HG02970 (cell line): ENCODE results near the gene HCN3.

Experiments
- ATAC-seq: cut with Tn5 transposase; IDR thresholded peaks from one replicate; pipeline ENCODE4 v1.9.1; 2021; ENCODE audit warnings: mild to moderate bottlenecking, moderate library complexity, moderate number of reproducible peaks; ENCODE audit not compliant: unreplicated experiment, low FRiP score

HCN3 gene

DNA sequence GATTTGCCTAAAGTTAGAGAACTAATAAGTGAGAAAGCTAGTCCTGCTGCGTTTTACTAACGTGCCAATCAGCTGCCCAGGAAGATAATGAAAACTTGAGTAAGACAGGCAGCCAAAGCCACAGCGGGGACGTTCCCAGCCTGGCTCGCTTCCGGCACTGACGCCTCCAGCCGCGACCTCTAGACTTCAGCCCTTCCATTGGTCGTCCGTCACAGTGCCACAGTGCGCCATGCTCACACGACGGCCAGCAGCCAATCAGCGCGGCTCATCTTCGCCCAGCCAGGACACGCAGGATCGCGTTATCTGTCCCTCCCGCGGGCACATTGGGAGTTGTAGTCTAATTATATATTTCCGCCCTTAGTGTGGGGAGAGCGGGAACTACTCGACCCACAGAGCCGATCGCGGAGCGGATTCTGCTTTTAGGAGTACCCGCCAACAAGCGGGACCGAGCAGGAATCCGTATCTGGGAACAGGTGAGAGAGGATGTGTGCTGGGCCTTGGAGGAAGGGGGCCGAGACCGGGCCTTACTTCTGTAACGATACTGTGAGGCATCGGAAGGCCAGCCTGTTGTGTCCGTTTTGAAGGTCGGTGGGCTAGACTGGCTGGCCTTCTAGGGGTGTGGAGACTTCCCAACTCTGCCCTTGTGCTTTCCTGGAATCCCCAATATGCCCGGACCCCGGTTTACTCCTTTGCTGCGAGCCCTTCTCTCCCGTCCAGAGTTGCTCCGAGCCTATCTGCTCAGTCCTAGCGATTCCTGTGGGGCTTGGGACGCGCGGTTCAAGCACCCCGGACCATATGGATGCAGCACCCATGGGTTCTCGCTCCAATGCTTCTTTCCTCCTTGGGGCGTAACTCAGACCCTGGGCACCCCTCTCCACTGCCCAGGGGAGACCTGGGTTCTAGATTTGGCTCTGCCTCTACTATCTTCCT lies 31.5 kb downstream of the HCN3 start, which contains the start of gene FDPS:
Gene FDPS, plus strand, starts transcription at position 374 of the 930 bp plus-strand sequence. CDS start 924 bp downstream, outside the sequence.
- peak; percentile 87 for ATAC-seq

DNA sequence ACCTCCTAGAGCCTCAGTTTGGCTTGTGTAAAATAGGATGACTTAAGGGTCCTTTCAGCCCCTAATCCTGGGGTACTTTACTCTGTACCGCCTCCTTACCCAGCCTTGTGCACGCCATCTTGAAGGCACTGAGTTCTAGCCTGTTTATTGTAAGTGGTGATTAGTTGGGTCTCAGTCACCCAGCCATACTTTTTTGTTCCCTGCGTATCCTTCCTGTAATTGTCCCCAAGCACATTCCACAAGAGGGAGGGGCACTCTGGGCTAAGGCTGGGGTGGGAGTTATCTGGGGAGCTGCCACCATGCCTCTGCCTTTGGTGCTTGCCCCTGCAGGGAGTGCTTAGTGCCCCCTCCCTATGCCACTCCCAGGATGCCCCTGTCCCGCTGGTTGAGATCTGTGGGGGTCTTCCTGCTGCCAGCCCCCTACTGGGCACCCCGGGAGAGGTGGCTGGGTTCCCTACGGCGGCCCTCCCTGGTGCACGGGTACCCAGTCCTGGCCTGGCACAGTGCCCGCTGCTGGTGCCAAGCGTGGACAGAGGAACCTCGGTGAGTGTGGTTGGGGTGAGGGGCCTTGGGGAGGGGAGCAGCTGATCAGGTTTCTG lies 32.3 kb downstream of the HCN3 start:
- ATAC-seq, result no peak

DNA sequence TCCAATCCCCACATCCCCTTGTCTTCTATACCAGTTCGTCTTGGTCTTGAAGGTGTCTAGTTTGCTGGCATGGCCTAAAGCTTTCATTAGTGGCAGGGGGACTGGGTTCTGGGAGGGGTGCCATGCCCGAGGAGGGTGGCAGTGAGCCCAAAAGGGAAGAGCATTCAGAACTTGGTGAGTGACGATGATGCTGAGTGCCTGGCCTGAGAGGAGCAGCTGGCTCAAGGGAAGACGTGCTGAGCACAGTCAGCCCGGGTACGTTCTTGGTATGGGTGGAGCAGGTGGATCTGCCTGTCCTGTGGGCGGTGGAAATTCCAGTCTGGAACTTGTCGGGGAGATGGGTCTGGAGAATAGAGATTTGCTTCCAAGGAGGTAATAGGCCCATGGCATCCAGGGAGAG lies 36.0 kb downstream of the HCN3 start:
- ATAC-seq, result no peak

DNA sequence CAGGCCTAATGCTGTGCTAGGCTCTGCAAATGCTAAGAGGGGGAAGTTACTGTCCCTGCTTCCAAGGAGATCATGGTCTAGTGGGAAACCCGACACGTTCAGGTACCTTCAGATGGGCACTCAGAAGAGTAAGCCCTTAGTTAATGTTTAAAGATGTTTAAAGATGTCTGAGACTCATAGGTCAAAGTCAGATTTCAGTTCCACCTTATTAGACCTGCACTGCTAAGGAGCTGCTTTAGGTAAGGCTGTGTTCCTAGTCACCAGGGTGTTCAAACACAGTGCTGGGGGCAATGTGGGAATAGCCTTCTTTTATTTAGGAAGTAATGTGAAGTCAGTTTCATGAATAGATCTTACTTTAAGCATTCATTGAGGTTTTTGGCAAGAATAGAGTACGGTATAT lies 39.7 kb downstream of the HCN3 start:
- no peak for ATAC-seq

DNA sequence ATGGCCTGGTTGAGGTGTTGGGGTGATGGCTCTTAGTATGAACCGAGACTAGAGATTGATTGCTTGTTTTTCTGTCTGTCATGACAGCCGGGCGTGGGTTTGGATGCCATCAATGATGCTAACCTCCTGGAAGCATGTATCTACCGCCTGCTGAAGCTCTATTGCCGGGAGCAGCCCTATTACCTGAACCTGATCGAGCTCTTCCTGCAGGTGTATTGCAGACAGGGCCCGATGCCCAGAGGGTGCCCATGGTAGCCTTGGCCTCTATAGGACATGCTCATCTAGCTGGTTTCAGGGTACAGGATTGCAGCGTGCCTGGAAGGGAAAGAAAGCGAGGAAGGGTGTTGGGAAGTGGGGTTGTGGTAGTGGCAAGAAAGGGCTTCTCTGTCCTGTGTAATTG lies 40.8 kb downstream of the HCN3 start:
- no peak for ATAC-seq

DNA sequence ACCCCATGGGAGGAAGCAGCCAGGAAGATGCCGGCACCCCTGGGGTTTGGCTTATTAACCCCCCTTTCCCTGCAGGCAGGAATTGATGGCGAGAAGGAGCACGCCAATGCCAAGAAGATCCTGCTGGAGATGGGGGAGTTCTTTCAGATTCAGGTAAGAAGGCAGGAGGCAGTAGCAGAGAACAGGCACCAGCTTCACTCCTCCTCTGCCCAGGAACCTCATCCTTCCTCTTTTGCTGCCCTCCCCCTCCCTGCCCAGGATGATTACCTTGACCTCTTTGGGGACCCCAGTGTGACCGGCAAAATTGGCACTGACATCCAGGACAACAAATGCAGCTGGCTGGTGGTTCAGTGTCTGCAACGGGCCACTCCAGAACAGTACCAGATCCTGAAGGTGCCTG lies 42.3 kb downstream of the HCN3 start:
- no peak for ATAC-seq

DNA sequence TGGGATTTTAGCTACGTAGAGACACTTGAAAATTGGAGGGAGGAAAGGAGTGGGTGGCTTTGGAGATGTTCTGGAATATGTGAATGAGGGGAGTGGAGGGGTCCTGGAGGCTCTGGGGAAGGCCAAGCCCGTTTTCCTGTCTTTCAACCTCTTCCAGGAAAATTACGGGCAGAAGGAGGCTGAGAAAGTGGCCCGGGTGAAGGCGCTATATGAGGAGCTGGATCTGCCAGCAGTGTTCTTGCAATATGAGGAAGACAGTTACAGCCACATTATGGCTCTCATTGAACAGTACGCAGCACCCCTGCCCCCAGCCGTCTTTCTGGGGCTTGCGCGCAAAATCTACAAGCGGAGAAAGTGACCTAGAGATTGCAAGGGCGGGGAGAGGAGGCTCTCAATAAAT lies 43.0 kb downstream of the HCN3 start:
- no peak for ATAC-seq

DNA sequence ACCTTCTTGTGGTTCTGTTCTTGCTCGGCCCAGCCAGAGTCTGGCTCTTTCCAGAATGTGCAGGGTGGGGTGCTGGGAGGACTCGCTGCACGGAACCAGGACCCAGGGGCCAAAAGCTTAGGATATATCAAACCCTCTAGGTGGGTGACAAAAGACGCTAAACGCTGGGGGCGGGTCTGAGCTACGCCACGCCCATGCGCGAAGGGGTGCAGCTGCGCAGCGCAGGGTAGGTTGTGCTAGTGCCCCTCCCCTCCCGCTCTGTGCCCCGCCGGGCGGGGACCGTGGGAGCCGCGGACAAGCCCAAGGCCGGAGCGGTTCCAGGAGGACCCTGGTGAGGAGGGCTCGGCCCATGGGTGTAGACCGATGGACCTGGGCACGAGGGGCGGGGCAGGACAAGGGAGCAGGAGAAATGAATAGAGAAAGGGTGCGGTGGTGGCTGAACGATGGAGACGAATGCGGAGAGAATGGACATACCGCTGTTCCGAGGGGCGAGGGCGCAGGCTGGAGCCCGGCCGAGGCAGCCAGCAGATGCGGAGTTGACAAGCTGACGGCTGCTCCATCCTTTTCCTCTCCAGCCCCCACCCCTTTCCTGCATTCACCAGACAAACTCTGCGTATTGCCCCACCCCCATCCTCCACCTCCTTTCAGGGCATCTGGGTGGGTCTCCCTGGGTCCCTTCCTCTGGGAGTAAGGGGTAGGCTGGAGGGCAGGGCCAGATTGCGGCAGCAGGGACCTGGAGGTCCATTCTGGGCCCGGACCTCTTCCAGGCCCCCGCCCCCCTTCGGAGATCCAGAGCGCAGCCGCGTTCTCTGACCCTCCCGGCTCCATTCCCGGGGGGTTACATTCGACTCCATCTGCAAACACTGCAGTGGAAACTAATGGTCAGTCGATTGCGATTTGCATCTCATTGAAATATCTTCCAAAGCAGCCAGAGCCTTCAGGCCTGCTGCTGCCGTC lies 43.7 kb downstream of the HCN3 start, which contains the start of gene RUSC1:
Gene RUSC1, plus strand, starts transcription at position 234 of the 957 bp plus-strand sequence. CDS start 880 bp downstream, outside the sequence.
- ATAC-seq, result no peak

DNA sequence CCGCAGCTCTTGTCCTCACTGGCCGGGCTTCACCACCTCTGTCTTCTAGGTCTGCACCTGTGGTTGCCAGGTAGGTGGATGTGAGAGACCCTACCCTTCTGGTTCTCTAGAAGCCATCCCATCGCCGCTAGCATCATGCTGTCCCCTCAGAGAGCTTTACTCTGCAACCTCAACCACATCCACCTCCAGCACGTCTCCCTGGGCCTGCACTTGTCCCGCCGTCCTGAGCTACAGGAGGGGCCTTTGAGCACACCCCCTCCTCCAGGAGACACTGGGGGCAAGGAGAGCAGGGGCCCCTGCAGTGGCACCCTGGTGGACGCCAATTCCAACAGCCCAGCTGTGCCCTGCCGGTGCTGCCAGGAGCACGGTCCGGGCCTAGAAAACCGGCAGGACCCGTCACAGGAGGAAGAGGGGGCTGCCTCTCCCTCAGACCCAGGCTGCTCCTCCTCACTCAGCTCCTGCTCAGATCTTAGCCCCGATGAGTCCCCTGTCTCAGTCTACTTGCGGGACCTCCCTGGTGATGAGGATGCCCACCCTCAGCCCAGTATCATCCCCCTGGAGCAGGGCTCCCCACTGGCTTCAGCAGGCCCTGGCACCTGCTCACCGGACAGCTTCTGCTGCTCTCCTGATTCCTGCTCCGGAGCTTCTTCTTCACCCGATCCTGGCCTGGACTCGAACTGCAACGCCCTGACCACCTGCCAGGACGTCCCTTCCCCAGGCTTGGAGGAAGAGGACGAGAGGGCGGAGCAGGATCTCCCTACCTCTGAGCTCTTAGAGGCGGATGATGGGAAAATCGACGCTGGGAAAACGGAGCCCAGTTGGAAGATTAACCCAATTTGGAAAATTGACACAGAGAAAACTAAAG lies 44.6 kb downstream of the HCN3 start:
- ATAC-seq, result no peak

DNA sequence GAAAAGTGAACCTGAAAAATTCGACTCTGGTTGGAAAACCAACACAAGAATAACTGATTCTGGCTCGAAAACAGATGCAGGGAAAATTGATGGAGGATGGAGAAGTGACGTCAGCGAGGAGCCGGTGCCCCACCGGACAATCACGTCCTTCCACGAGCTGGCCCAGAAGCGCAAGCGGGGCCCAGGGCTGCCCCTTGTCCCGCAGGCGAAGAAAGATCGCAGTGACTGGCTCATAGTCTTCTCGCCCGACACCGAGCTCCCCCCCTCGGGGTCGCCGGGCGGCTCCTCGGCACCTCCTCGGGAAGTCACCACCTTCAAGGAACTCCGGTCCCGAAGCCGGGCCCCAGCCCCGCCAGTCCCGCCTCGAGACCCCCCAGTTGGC lies 45.3 kb downstream of the HCN3 start:
- ATAC-seq, result no peak

DNA sequence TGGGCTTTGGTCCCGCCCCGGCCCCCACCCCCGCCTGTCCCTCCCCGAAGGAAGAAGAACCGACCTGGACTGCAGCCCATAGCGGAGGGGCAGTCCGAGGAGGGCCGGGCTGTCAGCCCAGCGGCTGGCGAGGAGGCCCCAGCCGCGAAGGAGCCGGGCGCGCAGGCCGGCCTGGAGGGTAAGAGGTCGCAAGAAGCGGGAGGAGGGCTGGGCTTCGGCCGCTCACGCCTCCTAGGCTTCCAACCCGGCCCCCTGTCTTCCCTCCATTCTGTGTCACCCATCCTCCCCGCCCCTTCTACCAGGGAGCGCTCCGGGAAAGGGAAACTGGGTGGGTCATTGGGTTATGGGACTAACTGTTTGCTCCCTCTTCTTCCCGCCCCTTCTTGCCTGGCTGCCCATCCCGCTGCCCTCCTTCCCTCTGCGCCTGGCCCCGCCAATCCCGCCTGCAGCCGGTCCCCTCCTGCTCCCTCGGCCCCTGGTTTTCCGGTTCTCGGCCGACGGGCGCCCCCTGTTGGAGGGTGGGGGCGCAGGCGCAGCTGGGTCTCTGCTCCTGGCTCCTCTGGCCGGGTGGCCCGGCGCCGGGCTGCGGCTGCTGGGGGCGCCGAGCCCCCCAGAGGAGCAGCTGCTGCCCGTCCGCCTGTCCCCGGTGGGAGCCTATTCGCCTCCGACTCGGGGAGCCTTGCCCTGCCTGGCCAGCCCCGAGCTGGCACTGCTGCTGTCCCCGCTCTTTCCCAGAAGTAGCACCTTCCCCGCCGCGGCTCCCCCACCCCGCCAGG lies 45.9 kb downstream of the HCN3 start:
- peak; percentile 44 for ATAC-seq

DNA sequence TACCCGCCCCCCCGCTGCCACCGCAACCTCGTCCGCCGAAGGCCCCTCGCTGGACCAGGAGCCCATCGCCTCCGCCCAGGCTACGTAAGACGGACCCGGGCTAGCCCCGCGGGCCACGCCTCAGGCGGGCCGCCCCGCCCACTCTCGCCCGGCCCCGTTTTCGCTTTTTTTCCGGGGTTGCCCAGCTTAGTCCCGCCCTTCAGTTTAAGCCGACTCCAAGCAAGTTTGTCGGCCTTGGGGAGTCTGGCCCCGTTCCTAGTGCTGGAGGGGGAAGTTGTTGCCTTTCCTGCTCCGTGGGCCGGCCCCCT lies 46.4 kb downstream of the HCN3 start:
- peak; percentile 40 for ATAC-seq

DNA sequence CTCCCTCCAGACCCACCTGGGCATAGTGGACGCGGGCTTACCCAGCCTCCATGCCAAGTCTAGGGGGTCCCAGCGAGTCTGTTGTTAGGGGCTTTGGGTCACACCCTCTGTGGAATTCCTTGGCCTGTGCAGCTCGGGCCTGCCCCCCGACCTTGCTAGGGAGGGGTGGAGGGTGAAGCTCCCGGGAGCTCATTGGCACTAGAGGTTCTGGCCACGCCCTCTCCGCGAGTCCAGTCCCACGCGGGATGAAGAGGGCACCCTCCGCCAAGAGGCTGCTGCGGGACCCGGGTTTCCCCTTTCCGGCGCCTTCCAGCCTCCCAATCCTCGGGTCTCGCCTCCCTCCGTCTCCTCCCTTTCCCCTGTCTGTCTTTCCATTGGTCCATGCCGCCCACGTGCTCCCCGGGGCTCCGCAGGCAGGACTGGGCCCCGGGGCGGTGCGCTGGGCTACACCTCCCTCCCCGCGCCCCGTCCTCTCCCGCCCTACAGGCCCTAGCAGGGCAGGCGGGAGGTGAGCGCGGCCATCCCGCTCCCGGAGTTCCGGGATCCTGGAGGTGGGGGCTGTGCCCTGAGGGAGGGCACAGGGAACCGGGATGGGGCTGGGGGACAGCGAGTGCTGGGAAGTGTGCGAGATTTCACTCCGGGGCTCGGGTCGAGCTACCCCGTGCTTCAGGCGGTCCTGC lies 46.9 kb downstream of the HCN3 start:
- ATAC-seq, result peak; percentile 53

DNA sequence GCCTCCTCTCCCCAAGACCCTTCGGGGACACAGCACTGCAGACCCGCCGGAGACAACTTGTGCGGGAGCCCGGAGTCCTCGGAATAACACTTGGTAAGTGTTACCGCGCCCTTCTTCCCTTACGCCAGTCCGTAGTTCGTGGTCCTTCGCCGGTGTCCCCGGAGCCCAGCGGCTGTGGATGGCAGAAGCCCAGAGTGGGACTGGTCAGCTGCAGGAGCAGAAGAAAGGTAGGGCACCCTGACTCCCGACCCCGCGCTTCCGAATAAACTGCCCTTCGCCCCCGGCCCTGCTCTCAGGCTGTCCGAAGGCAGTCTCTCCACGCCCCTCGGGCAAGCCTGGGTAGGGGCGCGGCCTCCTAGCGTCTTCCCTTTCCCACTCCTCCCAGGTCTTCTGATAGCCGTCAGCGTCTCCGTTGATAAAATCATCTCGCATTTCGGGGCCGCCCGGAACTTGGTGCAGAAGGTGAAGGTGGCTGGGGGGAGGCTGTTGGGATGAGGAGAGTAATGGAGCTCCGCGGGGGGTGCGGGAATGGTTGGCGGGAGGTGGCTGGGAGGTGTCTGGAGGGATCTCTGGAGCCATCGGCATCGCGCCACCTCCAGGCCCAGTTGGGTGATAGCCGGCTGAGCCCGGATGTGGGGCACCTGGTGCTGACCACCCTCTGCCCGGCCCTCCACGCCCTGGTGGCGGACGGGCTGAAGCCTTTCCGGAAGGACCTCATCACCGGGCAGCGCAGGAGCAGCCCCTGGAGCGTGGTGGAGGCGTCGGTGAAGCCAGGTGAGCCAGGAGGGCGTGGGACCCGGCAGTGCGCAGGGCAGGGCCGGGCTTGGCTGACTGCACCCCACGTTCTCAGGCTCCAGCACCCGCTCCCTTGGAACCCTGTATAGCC lies 47.7 kb downstream of the HCN3 start:
- ATAC-seq, result no peak

DNA sequence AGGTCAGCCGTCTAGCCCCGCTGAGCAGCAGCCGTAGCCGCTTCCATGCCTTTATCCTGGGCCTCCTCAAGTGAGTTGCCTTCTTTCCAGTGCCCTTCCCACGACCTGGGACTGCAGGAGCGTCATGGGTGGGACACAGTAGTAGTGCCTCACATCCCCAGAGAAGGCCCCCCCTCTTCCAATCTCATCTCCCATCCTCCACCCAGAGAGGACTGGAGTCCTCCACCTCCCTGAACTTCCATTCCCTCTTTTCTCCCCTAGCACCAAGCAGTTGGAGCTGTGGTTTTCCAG lies 48.3 kb downstream of the HCN3 start:
- no peak for ATAC-seq

DNA sequence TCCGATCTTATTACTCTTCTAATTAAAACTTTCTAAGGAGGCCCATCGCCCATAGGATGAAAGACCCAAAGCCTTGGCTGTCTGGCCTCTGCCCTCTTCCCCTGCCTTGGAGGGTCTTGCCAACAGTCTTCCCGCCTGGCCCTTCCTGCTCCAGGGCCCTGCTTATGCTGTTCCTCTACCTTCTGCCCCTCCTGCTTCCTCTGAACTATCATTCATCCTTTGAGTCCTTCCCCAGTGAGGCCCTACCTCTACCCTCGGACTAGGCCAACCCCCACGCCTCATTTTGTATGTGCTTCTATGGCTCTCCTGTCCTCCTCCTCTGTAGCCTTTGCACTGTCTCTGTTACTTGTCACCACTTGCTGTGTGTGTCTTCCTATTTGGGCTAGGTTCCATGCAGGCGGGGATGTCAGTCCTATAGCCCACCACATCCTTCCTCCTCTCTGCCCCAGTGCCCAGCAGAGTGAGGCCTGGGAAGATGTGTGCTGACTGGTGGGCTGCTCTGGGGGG lies 48.8 kb downstream of the HCN3 start:
- ATAC-seq, result no peak

DNA sequence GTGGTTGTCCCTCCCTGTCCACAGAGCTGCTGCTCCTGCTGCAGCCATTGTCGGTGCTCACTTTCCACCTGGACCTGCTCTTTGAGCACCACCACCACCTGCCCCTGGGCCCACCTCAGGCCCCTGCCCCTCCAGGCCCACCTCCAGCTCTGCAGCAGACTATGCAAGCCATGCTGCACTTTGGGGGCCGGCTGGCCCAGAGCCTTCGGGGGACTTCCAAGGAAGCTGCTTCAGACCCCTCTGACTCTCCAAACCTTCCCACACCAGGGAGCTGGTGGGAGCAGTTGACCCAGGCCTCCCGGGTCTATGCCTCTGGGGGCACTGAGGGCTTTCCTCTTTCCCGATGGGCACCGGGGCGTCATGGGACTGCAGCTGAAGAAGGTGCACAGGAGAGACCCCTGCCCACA lies 49.4 kb downstream of the HCN3 start:
- ATAC-seq, result no peak

DNA sequence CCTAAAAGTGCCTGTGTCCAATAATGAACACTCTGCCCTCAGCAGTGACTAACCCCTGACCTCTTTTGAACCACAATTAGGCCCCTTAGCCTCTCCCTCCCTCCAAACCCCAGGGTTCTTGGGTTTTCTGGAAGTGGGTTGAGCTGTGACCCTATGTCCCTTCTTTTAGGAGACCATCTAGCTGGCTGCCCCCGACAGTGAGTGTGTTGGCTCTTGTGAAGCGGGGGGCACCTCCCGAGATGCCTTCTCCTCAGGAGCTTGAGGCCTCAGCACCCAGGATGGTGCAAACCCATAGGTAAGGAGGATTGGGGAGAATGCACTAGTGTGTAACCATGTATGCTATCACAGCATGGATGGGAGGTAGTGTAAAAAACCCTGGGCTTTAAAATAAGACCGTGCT lies 50.7 kb downstream of the HCN3 start:
- no peak for ATAC-seq
